CD4-positive, alpha-beta T cell treated with Interferon gamma for 1 hour (primary cell): ENCODE data around the gene WDR17.
"Not testable (repeated sequence)": the region's sequence is repeated elsewhere in the genome, so short reads cannot be mapped to it uniquely, and the experiment has no call there.

Experiments
- DNase-seq: peaks from one replicate; pipeline ENCODE4 v3.0.0-alpha.2; 2020

WDR17 gene

DNA sequence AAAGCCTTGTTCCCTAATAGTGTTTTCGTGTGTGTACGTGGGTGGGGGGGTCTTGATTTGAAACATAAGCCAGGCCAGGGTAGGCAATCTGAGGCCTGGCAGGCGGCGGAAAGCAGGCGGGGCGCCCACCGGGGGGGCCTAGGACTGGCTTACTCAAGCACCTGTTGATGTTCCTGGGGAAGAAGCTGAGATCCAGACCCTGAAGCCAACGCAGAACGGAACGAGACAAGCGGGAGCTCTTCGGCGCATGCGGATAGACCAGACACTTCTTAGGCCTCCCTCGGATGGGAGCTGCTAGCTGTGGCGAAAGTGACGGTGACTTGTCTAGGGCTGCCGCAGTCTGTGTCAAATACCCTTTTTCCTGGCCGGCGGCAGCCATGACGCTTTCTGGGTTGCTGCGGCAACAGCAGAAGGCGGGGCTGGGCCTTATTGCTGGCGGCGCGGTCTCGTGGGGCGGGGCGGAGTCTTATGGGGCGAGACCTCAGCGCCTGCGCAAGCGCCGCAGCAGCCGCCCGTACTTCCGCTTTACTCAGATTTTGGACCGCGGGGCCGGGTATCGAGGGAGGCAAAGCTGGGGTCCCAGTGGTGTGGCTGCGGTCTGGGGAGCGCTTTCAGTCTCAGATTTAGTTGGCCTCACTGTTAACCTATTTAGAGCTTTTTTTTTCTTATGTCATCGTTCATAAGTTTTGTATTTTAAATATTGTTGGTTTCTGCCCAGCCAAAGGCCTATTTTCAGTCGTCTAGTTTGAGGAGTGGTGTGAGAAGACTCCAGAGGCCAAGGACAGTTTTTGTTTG is 129.7 kb downstream of the WDR17 start, which contains the start of gene SPATA4:
TSS of gene SPATA4 (minus strand) at position 402 of the 795 bp plus-strand sequence. CDS start at position 379, 23 bp downstream.
- DNase-seq, result peak; percentile 92

DNA sequence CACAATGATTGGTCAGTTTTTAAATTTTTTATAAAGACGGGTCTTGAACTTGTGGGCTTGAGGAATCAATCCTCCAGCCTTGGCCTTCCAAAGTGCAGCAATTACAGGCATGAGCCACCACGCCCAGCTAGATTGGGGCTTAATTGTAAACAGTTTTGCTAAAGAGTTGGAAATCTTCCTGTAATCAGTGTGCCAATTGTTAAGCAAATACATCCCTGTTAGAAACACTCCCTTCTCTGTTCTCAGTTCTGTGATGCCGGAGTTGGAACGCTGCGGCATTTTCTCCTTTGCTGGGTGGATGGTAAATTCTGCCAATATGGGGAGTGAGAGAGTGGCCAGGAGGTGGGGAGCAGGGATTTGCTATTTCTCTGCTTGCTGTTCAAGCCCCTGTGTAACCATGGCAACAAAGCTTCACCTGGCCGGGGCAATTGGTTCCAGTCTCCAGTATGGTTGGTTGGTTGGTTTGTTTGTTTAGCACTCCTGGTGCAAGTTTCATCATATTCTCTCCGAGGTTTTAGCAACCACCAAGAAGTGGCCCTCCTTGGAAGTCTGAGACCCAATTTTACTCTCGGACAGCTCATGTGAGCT is 132.8 kb downstream of the WDR17 start:
- DNase-seq, result no peak

DNA sequence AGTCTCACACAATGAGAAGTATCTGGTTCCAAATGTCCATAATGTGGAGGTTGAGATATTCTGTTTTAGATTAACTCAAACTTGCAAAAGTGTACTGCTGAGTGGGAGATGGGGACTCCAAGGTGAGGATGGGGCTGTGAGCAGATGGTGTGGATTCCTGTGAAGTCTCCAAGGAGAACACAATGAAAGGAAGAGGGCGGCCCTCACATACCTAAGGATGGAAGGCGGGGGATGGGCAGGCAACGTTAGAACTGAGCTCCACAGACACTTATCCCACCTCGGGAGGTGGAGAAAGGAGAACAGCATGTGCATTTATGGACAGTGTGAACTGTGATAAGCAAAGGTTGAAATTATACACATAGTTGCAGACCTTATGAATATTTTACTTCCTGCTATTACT is 139.7 kb downstream of the WDR17 start:
- DNase-seq, result no peak

DNA sequence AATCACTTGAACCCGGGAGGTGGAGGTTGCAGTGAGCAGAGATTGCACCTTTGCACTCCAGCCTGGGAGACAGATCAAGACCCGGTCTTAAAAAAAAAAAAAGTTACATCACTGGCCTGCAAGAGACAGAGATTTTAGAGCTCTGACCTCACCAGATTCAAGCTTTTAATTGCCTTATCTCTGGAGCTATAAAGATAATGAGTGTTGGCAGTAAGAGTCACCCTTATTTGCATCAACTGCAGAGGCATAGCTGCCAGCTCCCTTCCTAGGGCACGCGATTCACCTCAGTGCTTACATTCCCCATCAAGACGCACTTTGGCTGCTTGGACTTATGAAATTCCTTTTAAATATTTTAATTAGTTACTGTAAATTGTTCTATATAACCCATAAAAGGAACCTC is 142.2 kb downstream of the WDR17 start:
- DNase-seq, result no peak

DNA sequence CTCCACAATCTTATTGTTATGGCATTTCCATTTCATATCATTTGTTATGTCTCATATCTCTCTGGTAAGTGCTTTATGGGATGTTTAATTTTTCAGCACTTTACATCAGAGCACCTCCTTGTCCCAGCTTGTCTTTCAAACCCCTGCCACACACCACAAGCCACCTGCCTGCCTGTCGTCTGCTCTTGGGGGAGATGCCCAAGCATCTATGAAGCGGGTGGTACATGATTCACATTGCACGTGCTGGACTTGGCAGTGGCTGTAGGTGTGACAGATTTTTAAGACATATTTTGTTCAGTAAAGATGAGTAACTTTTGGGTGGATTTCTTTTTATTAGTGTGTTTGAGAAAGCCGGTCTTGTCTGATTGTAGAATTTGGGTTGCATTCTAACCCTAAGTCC is 143.9 kb downstream of the WDR17 start:
- no peak for DNase-seq

DNA sequence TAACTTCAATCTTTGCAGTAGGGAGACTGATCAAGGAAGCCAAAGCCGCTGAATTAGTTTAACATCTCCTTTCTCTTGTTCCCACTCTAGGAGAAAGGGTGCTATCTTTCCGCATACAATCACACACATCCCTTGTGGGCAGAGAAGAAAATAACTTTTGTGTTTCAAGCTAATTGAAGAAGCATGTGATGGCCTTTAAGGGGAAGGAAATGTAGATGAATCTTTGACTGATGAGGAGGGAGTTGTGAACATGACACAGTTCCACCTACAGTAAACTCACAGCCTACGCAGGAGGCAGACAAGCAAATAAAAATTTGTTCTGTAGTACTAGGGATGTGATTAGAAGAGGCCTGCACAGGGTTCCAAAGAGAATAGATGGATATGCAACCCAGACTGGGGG is 144.5 kb downstream of the WDR17 start:
- DNase-seq, result no peak

DNA sequence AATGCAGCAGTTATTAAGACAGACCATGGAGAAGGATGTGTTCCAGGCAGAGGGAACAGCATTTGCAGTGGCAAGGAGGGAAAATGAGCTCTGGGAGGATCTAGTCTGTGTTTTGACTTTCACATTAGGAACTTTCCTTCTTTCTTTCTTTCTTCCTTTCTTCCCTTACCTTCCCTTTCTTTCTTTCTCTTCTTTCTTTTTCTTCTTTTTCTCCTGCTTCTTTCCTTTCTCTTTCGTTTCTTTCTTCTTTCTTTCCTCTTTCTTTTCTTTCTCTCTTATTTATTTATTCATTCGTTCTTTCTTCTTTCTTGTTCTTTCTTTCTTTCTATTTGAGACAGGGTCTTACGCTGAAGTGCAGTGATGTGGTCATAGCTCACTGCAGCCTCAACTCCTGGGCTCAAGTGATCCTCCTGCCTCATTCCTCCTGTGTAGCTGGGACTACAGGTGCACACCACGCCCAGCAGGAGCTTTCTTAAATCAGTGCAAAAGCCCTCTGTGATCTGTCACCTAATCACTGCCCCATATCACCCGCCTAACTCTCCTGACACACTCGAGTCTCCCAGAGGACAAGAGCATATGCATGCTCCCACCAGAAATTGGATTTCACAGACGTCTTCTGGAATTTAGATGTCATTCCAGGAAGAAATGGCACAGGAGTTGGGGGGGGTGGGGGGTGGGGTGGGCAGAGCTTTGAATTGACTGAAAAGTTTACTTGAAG is 145.1 kb downstream of the WDR17 start:
- no peak for DNase-seq

DNA sequence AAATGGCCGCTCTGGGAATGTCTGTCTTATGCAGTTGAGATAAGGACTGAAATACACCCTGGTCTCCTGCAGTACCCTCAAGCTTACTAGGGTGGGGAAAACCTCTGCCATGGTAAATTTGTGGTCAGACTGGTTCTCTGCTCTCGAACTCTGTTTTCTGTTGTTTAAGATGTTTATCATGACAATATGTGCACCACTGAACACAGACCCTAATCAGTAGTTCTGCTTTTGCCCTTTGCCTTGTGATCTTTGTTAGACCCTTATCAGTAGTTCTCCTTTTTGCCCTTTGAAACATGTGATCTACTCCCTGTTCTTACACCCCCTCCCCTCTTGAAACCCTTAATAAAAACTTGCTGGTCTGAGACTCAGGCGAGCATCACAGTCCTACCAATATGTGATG is 146.7 kb downstream of the WDR17 start:
- DNase-seq, result not testable (repeated sequence)

DNA sequence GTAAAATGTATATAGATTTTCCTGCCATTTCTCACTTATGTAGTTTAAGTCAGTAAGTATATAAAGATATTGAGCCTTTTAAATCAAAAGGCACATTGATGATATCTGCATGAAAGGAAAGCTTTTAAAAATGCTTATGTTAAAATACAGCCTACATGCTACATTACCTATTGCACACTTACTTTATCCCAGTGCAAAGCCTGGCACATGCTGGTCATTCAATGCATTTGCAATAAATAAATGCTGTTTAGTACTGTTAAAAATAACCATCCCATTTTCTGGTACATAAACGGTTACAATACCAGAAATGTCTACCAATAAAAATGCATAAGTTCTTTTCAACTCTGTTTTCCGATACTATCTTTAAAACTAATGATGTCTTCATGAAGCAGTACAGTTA is 151.9 kb downstream of the WDR17 start:
- no peak for DNase-seq

DNA sequence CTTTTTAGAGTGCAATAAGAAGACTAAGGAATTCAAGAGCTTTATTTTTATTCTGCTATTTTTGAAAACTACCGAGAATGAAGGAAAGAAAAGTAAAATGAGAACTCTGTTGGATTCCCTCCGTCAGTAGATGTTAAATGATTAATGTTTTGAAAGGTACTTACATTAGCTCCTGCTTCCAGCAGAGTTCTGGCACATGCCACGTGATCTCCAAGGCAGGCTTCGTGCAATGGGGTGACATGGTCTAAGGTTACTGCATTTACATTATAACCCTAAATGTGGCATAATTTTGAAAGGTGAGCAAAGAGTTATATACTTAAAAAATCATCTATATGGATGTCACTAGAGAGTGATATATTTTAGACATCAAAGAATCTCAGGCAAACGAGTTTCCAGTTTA is 156.5 kb downstream of the WDR17 start:
- no peak for DNase-seq

DNA sequence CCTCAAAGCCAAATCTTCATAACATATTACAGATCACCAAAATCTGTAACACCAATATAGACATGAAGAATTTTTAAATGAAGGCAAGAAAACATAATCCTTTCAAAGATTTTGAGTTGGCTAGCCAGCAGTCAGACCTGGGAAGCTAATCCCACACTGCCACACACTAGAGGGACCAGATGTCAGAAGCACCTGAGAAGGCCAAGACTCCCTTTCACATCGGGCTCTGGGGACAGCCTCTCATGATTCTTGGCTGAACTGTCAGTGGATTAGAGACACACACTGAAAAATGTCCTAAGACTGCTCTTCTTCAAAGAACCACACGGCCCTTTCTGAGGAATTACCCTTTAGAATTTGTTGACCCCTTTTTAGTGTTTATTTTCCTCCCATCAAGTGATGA is 157.9 kb downstream of the WDR17 start:
- DNase-seq, result no peak

DNA sequence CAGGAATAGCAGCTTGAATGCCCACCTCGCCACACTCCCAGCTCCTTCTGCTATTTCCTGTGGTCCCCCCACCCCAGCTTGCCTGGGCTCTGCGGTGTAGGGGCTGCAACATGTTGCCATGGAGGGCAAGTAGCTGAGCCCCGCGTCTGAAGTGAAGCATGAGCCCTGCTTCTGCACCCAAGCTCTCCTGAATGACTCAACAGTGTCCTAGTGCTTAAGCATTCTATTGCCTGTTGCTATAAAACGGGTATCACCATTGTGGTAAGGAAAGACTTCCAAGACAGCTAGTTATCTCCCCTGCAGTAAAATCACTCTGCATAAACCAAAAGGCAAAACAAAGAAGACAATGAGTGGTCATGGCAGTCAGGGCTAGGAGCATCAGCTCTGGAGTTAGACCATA is 161.1 kb downstream of the WDR17 start:
- no peak for DNase-seq

DNA sequence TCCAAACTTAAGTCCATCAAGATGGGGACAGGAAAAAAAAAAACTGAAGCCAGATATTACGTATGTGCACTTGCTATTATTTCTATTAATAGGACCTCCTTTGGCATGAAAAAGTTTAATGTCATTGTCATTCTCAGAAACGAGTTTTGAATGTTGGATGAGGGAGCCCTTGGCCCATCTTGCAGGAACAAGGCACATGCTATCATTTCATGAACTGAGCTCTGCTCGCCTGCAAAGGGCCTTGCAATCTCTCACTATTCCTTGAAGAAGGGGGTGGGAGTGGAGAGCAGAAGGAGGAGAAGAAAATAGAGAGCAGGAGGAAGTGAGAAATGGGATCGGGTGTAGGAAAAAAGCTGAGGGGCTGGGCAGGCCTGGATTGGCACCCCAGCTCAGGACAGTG is 164.0 kb downstream of the WDR17 start:
- DNase-seq, result no peak
